ENCODE results near the gene LPCAT2. TPM values are rescaled to one million over a fixed set of nuclear protein-coding genes. Genes with fewer than 3 reads are reported as not detected.

The LPCAT2 gene
- total and polyA plus RNA-seq, 2 of the 13 experiments (the other 11 are each of a cell fraction or from before 2014, with no cell fraction given) = 9.9 to 17.6 TPM

DNA sequence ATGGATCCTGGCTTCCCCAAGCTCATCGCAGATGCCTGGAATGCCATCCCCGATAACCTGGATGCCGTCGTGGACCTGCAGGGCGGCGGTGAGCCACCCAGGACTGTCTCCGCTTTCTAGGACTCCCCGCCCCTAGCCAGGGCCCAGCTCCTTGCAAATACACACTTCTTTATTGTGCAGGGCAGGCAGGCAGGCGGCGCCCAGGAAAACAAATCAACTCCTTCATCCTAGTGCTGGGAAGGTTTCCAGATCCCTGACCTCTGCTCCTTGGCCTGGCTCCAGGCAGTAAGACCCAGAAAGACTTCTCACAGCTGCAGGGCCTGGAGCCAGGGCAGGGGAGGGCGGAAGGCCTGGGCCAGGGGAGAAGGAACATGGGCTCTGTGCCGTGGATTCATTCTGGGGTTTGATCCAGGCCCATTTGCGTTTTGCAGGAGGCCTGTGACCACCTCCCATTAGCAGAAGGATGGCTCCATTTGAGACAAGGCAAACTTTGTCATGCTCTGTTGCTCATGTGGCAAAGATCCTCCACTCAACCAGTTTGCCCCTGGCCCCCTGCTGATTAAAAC, 6.0 kb upstream of the LPCAT2 start (continued):
- TF ChIP-seq, protein P1, sequence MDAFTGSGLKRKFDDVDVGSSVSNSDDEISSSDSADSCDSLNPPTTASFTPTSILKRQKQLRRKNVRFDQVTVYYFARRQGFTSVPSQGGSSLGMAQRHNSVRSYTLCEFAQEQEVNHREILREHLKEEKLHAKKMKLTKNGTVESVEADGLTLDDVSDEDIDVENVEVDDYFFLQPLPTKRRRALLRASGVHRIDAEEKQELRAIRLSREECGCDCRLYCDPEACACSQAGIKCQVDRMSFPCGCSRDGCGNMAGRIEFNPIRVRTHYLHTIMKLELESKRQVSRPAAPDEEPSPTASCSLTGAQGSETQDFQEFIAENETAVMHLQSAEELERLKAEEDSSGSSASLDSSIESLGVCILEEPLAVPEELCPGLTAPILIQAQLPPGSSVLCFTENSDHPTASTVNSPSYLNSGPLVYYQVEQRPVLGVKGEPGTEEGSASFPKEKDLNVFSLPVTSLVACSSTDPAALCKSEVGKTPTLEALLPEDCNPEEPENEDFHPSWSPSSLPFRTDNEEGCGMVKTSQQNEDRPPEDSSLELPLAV (CRISPR knock-in tag; conservative IDR thresholded peaks at IDR 0.05; ENCODE audit: low read depth) = no peak
- TF ChIP-seq, protein P2, sequence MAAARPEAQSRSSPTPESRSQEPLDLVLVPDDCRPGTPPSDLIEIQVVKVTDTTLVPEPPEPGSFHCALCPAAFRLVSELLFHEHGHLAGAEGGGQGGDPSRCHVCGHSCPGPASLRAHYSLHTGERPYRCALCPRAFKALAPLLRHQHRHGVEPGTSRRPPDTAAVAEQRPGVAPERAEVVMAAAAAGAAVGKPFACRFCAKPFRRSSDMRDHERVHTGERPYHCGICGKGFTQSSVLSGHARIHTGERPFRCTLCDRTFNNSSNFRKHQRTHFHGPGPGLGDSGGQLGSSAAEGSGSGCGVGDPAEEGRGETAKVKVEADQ (CRISPR knock-in tag; IDR thresholded peaks at IDR 0.05; ENCODE audit: borderline replicate concordance) = no peak
- TF ChIP-seq ZNF678 (CRISPR knock-in tag; IDR thresholded peaks at IDR 0.05) (no peak), ZKSCAN8 (CRISPR knock-in tag; IDR thresholded peaks at IDR 0.05; ENCODE audit: borderline replicate concordance) (0 out of 2 replicates have a peak, but pooled peaks have one; percentile 30), SOX5 (CRISPR knock-in tag; IDR thresholded peaks at IDR 0.05; ENCODE audit: borderline replicate concordance) (peak; percentile 46; the same call in 1 of the 2 replicates), FOXJ3 (CRISPR knock-in tag; IDR thresholded peaks at IDR 0.05; ENCODE audit: borderline replicate concordance) (no peak), ZNF160 (CRISPR knock-in tag; IDR thresholded peaks at IDR 0.05) (no peak), SP2 (CRISPR knock-in tag; IDR thresholded peaks at IDR 0.05) (no peak), ZNF205 (CRISPR knock-in tag; IDR thresholded peaks at IDR 0.05) (peak; percentile 46; the same call in 1 of the 2 replicates), DMAP1 (CRISPR knock-in tag; IDR thresholded peaks at IDR 0.05) (no peak), REXO4 (CRISPR knock-in tag; IDR thresholded peaks at IDR 0.05; ENCODE audit: borderline replicate concordance) (no peak), ZNF850 (CRISPR knock-in tag; conservative IDR thresholded peaks at IDR 0.05) (no peak)
- TF ChIP-seq, protein P3, sequence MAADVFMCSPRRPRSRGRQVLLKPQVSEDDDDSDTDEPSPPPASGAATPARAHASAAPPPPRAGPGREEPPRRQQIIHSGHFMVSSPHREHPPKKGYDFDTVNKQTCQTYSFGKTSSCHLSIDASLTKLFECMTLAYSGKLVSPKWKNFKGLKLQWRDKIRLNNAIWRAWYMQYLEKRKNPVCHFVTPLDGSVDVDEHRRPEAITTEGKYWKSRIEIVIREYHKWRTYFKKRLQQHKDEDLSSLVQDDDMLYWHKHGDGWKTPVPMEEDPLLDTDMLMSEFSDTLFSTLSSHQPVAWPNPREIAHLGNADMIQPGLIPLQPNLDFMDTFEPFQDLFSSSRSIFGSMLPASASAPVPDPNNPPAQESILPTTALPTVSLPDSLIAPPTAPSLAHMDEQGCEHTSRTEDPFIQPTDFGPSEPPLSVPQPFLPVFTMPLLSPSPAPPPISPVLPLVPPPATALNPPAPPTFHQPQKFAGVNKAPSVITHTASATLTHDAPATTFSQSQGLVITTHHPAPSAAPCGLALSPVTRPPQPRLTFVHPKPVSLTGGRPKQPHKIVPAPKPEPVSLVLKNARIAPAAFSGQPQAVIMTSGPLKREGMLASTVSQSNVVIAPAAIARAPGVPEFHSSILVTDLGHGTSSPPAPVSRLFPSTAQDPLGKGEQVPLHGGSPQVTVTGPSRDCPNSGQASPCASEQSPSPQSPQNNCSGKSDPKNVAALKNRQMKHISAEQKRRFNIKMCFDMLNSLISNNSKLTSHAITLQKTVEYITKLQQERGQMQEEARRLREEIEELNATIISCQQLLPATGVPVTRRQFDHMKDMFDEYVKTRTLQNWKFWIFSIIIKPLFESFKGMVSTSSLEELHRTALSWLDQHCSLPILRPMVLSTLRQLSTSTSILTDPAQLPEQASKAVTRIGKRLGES (CRISPR knock-in tag; IDR thresholded peaks at IDR 0.05; ENCODE audit: borderline replicate concordance) = no peak
- TF ChIP-seq, protein P4, sequence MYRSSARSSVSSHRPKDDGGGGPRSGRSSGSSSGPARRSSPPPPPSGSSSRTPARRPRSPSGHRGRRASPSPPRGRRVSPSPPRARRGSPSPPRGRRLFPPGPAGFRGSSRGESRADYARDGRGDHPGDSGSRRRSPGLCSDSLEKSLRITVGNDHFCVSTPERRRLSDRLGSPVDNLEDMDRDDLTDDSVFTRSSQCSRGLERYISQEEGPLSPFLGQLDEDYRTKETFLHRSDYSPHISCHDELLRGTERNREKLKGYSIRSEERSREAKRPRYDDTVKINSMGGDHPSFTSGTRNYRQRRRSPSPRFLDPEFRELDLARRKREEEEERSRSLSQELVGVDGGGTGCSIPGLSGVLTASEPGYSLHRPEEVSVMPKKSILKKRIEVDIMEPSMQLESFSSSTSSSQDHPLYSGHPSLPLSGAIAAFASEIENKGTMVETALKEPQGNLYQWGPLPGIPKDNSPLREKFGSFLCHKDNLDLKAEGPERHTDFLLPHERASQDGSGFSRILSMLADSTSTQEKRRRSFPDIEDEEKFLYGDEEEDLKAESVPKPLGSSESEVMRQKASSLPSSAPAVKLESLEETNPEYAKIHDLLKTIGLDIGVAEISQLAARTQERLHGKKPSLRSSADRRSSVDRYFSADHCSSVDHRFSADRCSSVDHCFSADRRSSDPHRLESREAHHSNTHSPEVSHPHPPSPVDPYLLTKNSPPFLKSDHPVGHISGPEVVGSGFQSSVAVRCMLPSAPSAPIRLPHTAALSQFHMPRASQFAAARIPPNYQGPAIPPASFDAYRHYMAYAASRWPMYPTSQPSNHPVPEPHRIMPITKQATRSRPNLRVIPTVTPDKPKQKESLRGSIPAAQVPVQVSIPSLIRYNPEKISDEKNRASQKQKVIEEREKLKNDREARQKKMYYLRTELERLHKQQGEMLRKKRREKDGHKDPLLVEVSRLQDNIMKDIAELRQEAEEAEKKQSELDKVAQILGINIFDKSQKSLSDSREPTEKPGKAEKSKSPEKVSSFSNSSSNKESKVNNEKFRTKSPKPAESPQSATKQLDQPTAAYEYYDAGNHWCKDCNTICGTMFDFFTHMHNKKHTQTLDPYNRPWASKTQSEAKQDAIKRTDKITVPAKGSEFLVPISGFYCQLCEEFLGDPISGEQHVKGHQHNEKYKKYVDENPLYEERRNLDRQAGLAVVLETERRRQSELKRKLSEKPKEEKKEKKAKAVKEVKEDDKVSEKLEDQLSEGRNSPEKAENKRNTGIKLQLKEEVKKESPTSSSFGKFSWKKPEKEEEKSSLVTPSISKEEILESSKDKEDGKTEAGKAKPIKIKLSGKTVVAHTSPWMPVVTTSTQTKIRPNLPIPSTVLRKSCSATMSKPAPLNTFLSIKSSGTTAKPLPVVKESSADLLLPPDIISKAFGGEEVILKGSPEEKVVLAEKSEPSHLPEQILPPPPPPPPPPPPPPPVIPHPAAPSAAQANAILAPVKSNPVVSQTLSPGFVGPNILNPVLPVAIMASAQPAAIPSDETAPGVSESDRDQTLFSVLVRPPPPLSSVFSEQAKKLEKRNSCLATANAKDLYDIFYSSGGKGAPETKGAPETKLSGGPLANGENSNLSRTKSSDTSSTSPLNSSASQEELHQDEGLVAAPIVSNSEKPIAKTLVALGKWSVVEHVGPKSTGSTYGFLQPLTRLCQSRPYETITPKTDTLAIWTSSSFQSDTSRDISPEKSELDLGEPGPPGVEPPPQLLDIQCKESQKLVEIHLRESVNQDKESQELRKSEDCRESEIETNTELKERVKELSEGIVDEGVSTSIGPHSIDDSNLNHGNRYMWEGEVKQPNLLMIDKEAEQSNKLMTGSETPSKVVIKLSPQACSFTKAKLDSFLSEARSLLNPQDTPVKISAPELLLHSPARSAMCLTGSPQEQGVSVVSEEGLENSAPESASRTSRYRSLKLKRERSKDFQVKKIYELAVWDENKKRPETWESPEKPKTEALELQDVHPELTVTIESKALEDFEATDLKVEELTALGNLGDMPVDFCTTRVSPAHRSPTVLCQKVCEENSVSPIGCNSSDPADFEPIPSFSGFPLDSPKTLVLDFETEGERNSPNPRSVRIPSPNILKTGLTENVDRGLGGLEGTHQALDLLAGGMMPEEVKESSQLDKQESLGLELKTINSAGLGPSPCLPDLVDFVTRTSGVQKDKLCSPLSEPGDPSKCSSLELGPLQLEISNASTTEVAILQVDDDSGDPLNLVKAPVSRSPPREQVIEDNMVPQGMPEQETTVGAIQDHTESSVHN (CRISPR knock-in tag; IDR thresholded peaks at IDR 0.05) = no peak
- TF ChIP-seq, protein P5, sequence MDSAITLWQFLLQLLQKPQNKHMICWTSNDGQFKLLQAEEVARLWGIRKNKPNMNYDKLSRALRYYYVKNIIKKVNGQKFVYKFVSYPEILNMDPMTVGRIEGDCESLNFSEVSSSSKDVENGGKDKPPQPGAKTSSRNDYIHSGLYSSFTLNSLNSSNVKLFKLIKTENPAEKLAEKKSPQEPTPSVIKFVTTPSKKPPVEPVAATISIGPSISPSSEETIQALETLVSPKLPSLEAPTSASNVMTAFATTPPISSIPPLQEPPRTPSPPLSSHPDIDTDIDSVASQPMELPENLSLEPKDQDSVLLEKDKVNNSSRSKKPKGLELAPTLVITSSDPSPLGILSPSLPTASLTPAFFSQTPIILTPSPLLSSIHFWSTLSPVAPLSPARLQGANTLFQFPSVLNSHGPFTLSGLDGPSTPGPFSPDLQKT (CRISPR knock-in tag; IDR thresholded peaks at IDR 0.05; ENCODE audit: borderline replicate concordance) = no peak

All from HepG2 (cell line).